HepG2 (cell line): ENCODE data around the gene USP2. TPM values are rescaled to one million over a fixed set of nuclear protein-coding genes. Genes with fewer than 3 reads are reported as not detected.
A peak's percentile ranks its signal among the peaks of the same experiment; 100 is the strongest.

Experiments used
- ARNT ChIP-seq: fragments of 450-650 bp; IDR thresholded peaks from 2 replicates; pipeline ENCODE4 v1.6.1; 2017
- ATF2 ChIP-seq: sonication (generic); formaldehyde crosslinking; IDR thresholded peaks from 2 replicates; pipeline ENCODE4 v1.4.0; 2020; ENCODE audit warnings: missing genetic modification reagents
- CEBPG ChIP-seq: IDR thresholded peaks from 2 replicates; pipeline ENCODE4 v1.6.1; 2016
- CENPBD1 ChIP-seq: sonication (generic); formaldehyde crosslinking; IDR thresholded peaks from 2 replicates; pipeline ENCODE4 v1.8.0; 2022; ENCODE audit warnings: missing genetic modification reagents, low read depth, mild to moderate bottlenecking, borderline replicate concordance
- GATAD1 ChIP-seq: IDR thresholded peaks from 2 replicates; pipeline ENCODE4 v1.6.1; 2016; ENCODE audit warnings: missing genetic modification reagents, missing compliant biosample characterization
- HMGXB3 ChIP-seq: sonication (generic); formaldehyde crosslinking; IDR thresholded peaks from 2 replicates; pipeline ENCODE4 v1.4.0; 2020; ENCODE audit warnings: missing genetic modification reagents, borderline replicate concordance
- HOXD1 ChIP-seq: sonication (generic); formaldehyde crosslinking; IDR thresholded peaks from 2 replicates; pipeline ENCODE4 v1.5.0; 2020; ENCODE audit warnings: missing genetic modification reagents
- IRF1 ChIP-seq: sonication (generic); formaldehyde crosslinking; IDR thresholded peaks from 2 replicates; pipeline ENCODE4 v1.4.0; 2020; ENCODE audit warnings: low read depth, mild to moderate bottlenecking, missing genetic modification reagents
- NR2F6 ChIP-seq, 2 experiments: IDR thresholded peaks; 2 replicates each; pipeline ENCODE4 v1.6.1; 2016; ENCODE audit warnings: antibody characterized with exemption in 1 of 2, mild to moderate bottlenecking in 1 of 2
- PHF5A ChIP-seq: IDR thresholded peaks from one replicate; pipeline ENCODE4 v1.6.1; 2018; ENCODE audit warnings: low read depth, missing genetic modification reagents; ENCODE audit not compliant: unreplicated experiment
- PRDM4 ChIP-seq: sonication (generic); formaldehyde crosslinking; IDR thresholded peaks from 2 replicates; pipeline ENCODE4 v1.9.0; 2021; ENCODE audit warnings: missing genetic modification reagents, borderline replicate concordance
- RAD51 ChIP-seq: fragments of 450-650 bp; IDR thresholded peaks from 2 replicates; pipeline ENCODE4 v1.6.1; 2016; ENCODE audit warnings: borderline replicate concordance
- RBFOX2 ChIP-seq: fragments of 200-400 bp; formaldehyde crosslinking; IDR thresholded peaks from 2 replicates; pipeline ENCODE4 v1.6.1; 2017; ENCODE audit warnings: low read depth, mild to moderate bottlenecking, low read length
- XRCC5 ChIP-seq: fragments of 200-400 bp; formaldehyde crosslinking; optimal IDR thresholded peaks from 2 replicates; pipeline ENCODE3; 2017; ENCODE audit warnings: mild to moderate bottlenecking, low read length
- ZFP82 ChIP-seq: sonication (generic); formaldehyde crosslinking; IDR thresholded peaks from 2 replicates; pipeline ENCODE4 v1.5.1; 2020; ENCODE audit warnings: mild to moderate bottlenecking, missing genetic modification reagents, borderline replicate concordance
- ZNF292 ChIP-seq: sonication (generic); formaldehyde crosslinking; IDR thresholded peaks from 2 replicates; pipeline ENCODE4 v1.8.1; 2022; ENCODE audit warnings: mild to moderate bottlenecking, low read depth, missing genetic modification reagents, borderline replicate concordance
- ZNF543 ChIP-seq: sonication (generic); formaldehyde crosslinking; IDR thresholded peaks from 2 replicates; pipeline ENCODE4 v1.4.0; 2020; ENCODE audit warnings: mild to moderate bottlenecking, missing genetic modification reagents
- ZNF589 ChIP-seq: sonication (generic); formaldehyde crosslinking; conservative IDR thresholded peaks from 2 replicates; pipeline ENCODE4 v1.8.0; 2022; ENCODE audit warnings: mild to moderate bottlenecking, moderate library complexity, missing genetic modification reagents
- ZNF781 ChIP-seq: sonication (generic); formaldehyde crosslinking; IDR thresholded peaks from 2 replicates; pipeline ENCODE4 v1.5.1; 2020; ENCODE audit warnings: borderline replicate concordance, mild to moderate bottlenecking, missing genetic modification reagents; ENCODE audit errors: not compliant biosample characterization
- ZSCAN31 ChIP-seq: sonication (generic); formaldehyde crosslinking; IDR thresholded peaks from 2 replicates; pipeline ENCODE4 v1.5.0; 2020; ENCODE audit warnings: low read depth, mild to moderate bottlenecking, missing genetic modification reagents
- polyA plus RNA-seq, 8 experiments: library from polyadenylated mRNA; depleted of rRNA in 3 of 8; stranded (reverse) in 7 of 8; unstranded in 1 of 8; fragments of >200 nt; fragmentation: Illumina TruSeq in 4 of 8; extraction: Trizol in 4 of 8; gene quantifications; 2 replicates each; pipeline versions ENCODE4 v1.2.1 to v1.2.3, GENCODE V29; 2011 to 2016; ENCODE audit warnings: low read depth in 4 of 8, missing spikeins in 1 of 8, mixed read lengths in 1 of 8; ENCODE audit not compliant: insufficient read depth in 1 of 8
- total RNA-seq, 5 experiments: library from RNA; depleted of rRNA; stranded (reverse); fragments of >200 nt; fragmentation: Illumina TruSeq; extraction: Trizol; gene quantifications; 2 replicates each; pipeline ENCODE4 v1.2.3, GENCODE V29; 2016; ENCODE audit warnings: low read depth in 1 of 5

The USP2 gene
- total and polyA plus RNA-seq, 2 of the 13 experiments (the other 11 are each of a cell fraction or from before 2014, with no cell fraction given), result 2.5 to 6.0 TPM

- TF ChIP-seq ZNF543 (CRISPR knock-in tag), result 0 out of 2 replicates have a peak, but pooled peaks have one; percentile 32
- TF ChIP-seq HMGXB3 (CRISPR knock-in tag), result peak; percentile 29; the same call in 1 of the 2 replicates
- TF ChIP-seq RBFOX2, result peak; percentile 48; the same call in 1 of the 2 replicates
- no peak for TF ChIP-seq PRDM4
- TF ChIP-seq ZNF781 (CRISPR knock-in tag), result no peak
- no peak for TF ChIP-seq CENPBD1
- peak; percentile 60; the same call in 1 of the 2 replicates for TF ChIP-seq ZNF292
- TF ChIP-seq PHF5A, result no peak
- peak; percentile 82 for TF ChIP-seq ZSCAN31 (CRISPR knock-in tag)
- TF ChIP-seq HOXD1 (CRISPR knock-in tag), result 0 out of 2 replicates have a peak, but pooled peaks have one; percentile 47
- no peak for TF ChIP-seq ARNT
- TF ChIP-seq IRF1 (CRISPR knock-in tag), result no peak
- peak; percentile 80 for TF ChIP-seq XRCC5
- TF ChIP-seq CEBPG, result peak; percentile 31
- no peak for TF ChIP-seq RAD51
- TF ChIP-seq ZNF589, result 0 out of 2 replicates have a peak, but pooled peaks have one; percentile 33
- peak; percentile 73 for TF ChIP-seq ATF2
- 0 out of 2 replicates have a peak, but pooled peaks have one; percentile 29 for TF ChIP-seq GATAD1 (CRISPR knock-in tag)
- TF ChIP-seq NR2F6 (IDR thresholded peaks at IDR 0.05), result peak; percentile 8; the same call in 1 of the 2 replicates
- peak; percentile 8; the same call in 1 of the 2 replicates for TF ChIP-seq NR2F6 (CRISPR knock-in tag; IDR thresholded peaks at IDR 0.05)
- TF ChIP-seq ZFP82 (CRISPR knock-in tag), result 0 out of 2 replicates have a peak, but pooled peaks have one; percentile 43
Measured at GRCh38 chr11:119376197-119376847, 5.2 kb downstream of the USP2 start (continued).
